Fibroblast of lung (primary cell): ENCODE results near the gene HNRNPM. TPM values are rescaled to one million over a fixed set of nuclear protein-coding genes. Genes with fewer than 3 reads are reported as not detected.

Experiments
- DNase-seq, 2 donors: peaks; one replicate each; pipeline versions ENCODE4 v3.0.0 to v3.0.0-alpha.2; 2010; ENCODE audit warnings: low read depth in 2 of 2
- H2AFZ ChIP-seq: 2 replicates; pipeline ENCODE4 v1.5.1; 2012; ENCODE audit warnings: low read length, control low read depth, inconsistent platforms
- H3K27ac ChIP-seq: 2 replicates; pipeline ENCODE4 v1.5.1; 2011; ENCODE audit warnings: low read length, control low read depth; ENCODE audit not compliant: insufficient read depth
- H3K27me3 ChIP-seq: 2 replicates; pipeline ENCODE4 v1.5.1; 2011; ENCODE audit warnings: mild to moderate bottlenecking, low read length; ENCODE audit not compliant: control insufficient read depth, insufficient read depth
- H3K36me3 ChIP-seq: 2 replicates; pipeline ENCODE4 v1.5.1; 2011; ENCODE audit warnings: low read length; ENCODE audit not compliant: control insufficient read depth, insufficient read depth
- H3K4me1 ChIP-seq: 2 replicates; pipeline ENCODE4 v1.5.1; 2011; ENCODE audit warnings: low read length; ENCODE audit not compliant: control insufficient read depth, insufficient read depth; ENCODE audit errors: extremely low read depth
- H3K4me2 ChIP-seq: 2 replicates; pipeline ENCODE4 v1.5.1; 2011; ENCODE audit warnings: low read length, control low read depth; ENCODE audit not compliant: insufficient read depth; ENCODE audit errors: extremely low read depth
- H3K4me3 ChIP-seq, 4 experiments: fragments of 200-600 bp in 1 of 4; sonication (generic) in 1 of 4; replicated peaks in 1 of 4; 2 replicates each; pipeline ENCODE4 v1.5.1; 2011 to 2016; ENCODE audit warnings: low read length in 4 of 4, low read depth in 3 of 4, mild to moderate bottlenecking in 3 of 4, control low read depth in 2 of 4, inconsistent platforms in 1 of 4, mixed read lengths in 1 of 4; ENCODE audit not compliant: insufficient read depth in 1 of 4; ENCODE audit errors: control extremely low read depth in 1 of 4
- H3K79me2 ChIP-seq: 2 replicates; pipeline ENCODE4 v1.5.1; 2012; ENCODE audit warnings: mild to moderate bottlenecking, low read length, inconsistent platforms; ENCODE audit not compliant: control insufficient read depth, insufficient read depth
- H3K9ac ChIP-seq: 2 replicates; pipeline ENCODE4 v1.5.1; 2011; ENCODE audit warnings: mild to moderate bottlenecking, low read length, control low read depth; ENCODE audit not compliant: insufficient read depth
- H3K9me3 ChIP-seq: 2 replicates; pipeline ENCODE4 v1.5.1; 2012; ENCODE audit warnings: low read depth, low read length; ENCODE audit not compliant: control insufficient read depth, insufficient read depth
- H4K20me1 ChIP-seq: 2 replicates; pipeline ENCODE4 v1.5.1; 2011; ENCODE audit warnings: low read length; ENCODE audit not compliant: control insufficient read depth, insufficient read depth; ENCODE audit errors: extremely low read depth
- CTCF ChIP-seq, 2 donors: IDR thresholded peaks in 1 of 2; conservative IDR thresholded peaks in 1 of 2; 1 replicate in 1 of 2; 2 replicates in 1 of 2; pipeline ENCODE4 v1.5.1; 2011 to 2012; ENCODE audit warnings: low read length in 2 of 2, control low read depth in 1 of 2, inconsistent platforms in 1 of 2, low read depth in 1 of 2, mild to moderate bottlenecking in 1 of 2
- EZH2 ChIP-seq: IDR thresholded peaks from 2 replicates; pipeline ENCODE4 v1.5.1; 2012; ENCODE audit warnings: low read length, control low read depth, mild to moderate bottlenecking; ENCODE audit errors: missing control alignments
- polyA plus RNA-seq, 2 donors: library from polyadenylated mRNA; depleted of rRNA in 1 of 2; stranded (reverse) in 1 of 2; unstranded in 1 of 2; fragments of >200 nt; gene quantifications; 2 replicates each; pipeline ENCODE4 v1.2.1, GENCODE V29; 2011 to 2012; ENCODE audit warnings: missing spikeins in 1 of 2
- total RNA-seq: library from RNA; depleted of rRNA; stranded (reverse); fragments of >200 nt; gene quantifications from 2 replicates; pipeline ENCODE4 v1.2.1, GENCODE V29; 2014

Gene HNRNPM
- total and polyA plus RNA-seq, 2 donors (not counting 1 experiment from before 2014, with no cell fraction given), result 51.5 to 104 TPM

- no peaks in the 10 kb centered on the region for H4K20me1 ChIP-seq
- H3K9me3 ChIP-seq, result no peaks in the 10 kb centered on the region
- H3K27ac ChIP-seq, result no peak overlapping the region
- no peaks in the 10 kb centered on the region for H3K4me1 ChIP-seq
- H3K36me3 ChIP-seq, result peaks cover 1% of the 10 kb centered on the region
- TF ChIP-seq CTCF (conservative IDR thresholded peaks at IDR 0.05 in 1 of 2, IDR thresholded peaks at IDR 0.05 in 1 of 2; ENCODE audit: low read depth in 1 of 2, low read length in 2 of 2) (no peak), EZH2 (no peak)
- no peaks in the 10 kb centered on the region for H3K27me3 ChIP-seq
- no peak overlapping the region for H3K9ac ChIP-seq
- no peak for DNase-seq
- no peaks in the 10 kb centered on the region for H3K79me2 ChIP-seq
- H2AFZ ChIP-seq, result no peak overlapping the region
- H3K4me2 ChIP-seq, result no peak overlapping the region
- no peak overlapping the region for H3K4me3 ChIP-seq
Observed at GRCh38 chr19:8503510-8503909, 58.7 kb downstream of the HNRNPM start.

DNA sequence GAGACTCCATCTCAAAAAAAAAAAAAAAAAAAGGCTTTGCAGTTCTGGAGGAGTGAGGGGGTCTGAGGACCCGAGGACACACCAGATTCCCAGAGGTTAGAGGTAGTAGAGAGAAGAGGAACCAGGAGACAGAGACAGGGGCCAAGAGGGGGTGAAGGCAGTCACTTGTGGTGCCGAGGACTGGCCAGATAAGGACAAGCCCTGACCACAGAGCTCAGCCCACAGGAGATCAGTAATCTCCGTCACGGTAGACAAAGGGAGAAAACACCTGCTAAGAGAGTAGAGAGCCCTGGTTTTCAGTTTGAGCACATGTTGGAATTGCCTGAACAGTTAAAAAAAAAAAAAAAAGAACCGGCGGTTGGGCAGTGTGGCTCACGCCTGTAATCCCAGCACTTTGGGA, 59.4 kb downstream of the HNRNPM start:
- H2AFZ ChIP-seq, result no peak overlapping the region
- H3K79me2 ChIP-seq, result no peaks in the 10 kb centered on the region
- no peaks in the 10 kb centered on the region for H3K9me3 ChIP-seq
- no peak for DNase-seq
- no peak overlapping the region for H3K4me2 ChIP-seq
- no peak overlapping the region for H3K4me3 ChIP-seq
- no peak for TF ChIP-seq CTCF (conservative IDR thresholded peaks at IDR 0.05 in 1 of 2, IDR thresholded peaks at IDR 0.05 in 1 of 2; ENCODE audit: low read depth in 1 of 2, low read length in 2 of 2)
- TF ChIP-seq EZH2, result no peak
- H3K9ac ChIP-seq, result no peak overlapping the region
- H3K27me3 ChIP-seq, result no peaks in the 10 kb centered on the region
- H3K27ac ChIP-seq, result no peak overlapping the region
- peaks cover 1% of the 10 kb centered on the region for H3K36me3 ChIP-seq
- H4K20me1 ChIP-seq, result no peaks in the 10 kb centered on the region
- H3K4me1 ChIP-seq, result no peaks in the 10 kb centered on the region

- H3K36me3 ChIP-seq, result peaks cover 1% of the 10 kb centered on the region
- H3K9ac ChIP-seq, result no peak overlapping the region
- no peak for TF ChIP-seq CTCF (conservative IDR thresholded peaks at IDR 0.05 in 1 of 2, IDR thresholded peaks at IDR 0.05 in 1 of 2; ENCODE audit: low read depth in 1 of 2, low read length in 2 of 2)
- TF ChIP-seq EZH2, result no peak
- no peak for DNase-seq
- no peak overlapping the region for H3K27ac ChIP-seq
- H3K4me3 ChIP-seq, result no peak overlapping the region
- H3K4me1 ChIP-seq, result no peaks in the 10 kb centered on the region
- H2AFZ ChIP-seq, result no peak overlapping the region
- H4K20me1 ChIP-seq, result no peaks in the 10 kb centered on the region
- no peak overlapping the region for H3K4me2 ChIP-seq
- no peaks in the 10 kb centered on the region for H3K79me2 ChIP-seq
- H3K27me3 ChIP-seq, result no peaks in the 10 kb centered on the region
- H3K9me3 ChIP-seq, result no peaks in the 10 kb centered on the region
Observed at GRCh38 chr19:8504919-8505318, 60.1 kb downstream of the HNRNPM start.
